ENCODE measurements around the gene GALM. TPM values are rescaled to one million over a fixed set of nuclear protein-coding genes. Genes with fewer than 3 reads are reported as not detected.

Gene GALM
- total and polyA plus RNA-seq, 2 experiments from 2014 or later, result 52.6 to 59.4 TPM

DNA sequence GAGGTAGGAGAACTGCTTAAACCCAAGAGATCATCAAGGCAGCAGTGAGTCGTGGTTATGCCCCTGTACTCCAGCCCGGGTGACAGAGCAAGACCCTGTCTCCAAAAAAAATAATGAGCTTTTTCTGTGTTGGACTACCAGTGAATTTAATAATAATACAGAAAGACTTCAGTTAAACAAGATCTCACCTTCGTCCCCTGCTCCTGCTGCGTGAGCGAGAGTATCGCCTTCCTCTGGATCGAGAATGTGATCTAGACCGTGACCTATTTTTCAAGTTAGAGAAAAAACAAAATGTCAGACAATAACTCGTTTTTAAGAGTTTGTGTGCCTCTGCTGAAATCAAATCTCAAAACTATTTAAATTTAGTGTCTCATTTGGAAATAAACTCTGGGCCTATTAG, 82.5 kb downstream of the GALM start:
- Histone ChIP-seq H3K4me3 (no peak overlapping the region), H3K36me3 (replicated peaks; ENCODE audit: insufficient read depth, low read depth) (peaks cover 11% of the 10 kb centered on the region), H3K9me3 (ENCODE audit: low read depth) (no peaks in the 10 kb centered on the region), H3K4me2 (peak overlapping the region; percentile 84), H3K4me1 (ENCODE audit: insufficient read depth) (peaks cover 37% of the 10 kb centered on the region), H3K9me2 (replicated peaks; ENCODE audit: insufficient read depth) (no peaks in the 10 kb centered on the region), H3K27ac (no peak overlapping the region), H2AFZ (no peak overlapping the region), H3K79me2 (peaks cover 68% of the 10 kb centered on the region), H4K20me1 (ENCODE audit: insufficient read depth, poor library complexity, severe bottlenecking) (peaks cover 52% of the 10 kb centered on the region), H3K27me3 (no peaks in the 10 kb centered on the region)
- DNase-seq (ENCODE audit: low spot score), result no peak
- TF ChIP-seq, protein P1, sequence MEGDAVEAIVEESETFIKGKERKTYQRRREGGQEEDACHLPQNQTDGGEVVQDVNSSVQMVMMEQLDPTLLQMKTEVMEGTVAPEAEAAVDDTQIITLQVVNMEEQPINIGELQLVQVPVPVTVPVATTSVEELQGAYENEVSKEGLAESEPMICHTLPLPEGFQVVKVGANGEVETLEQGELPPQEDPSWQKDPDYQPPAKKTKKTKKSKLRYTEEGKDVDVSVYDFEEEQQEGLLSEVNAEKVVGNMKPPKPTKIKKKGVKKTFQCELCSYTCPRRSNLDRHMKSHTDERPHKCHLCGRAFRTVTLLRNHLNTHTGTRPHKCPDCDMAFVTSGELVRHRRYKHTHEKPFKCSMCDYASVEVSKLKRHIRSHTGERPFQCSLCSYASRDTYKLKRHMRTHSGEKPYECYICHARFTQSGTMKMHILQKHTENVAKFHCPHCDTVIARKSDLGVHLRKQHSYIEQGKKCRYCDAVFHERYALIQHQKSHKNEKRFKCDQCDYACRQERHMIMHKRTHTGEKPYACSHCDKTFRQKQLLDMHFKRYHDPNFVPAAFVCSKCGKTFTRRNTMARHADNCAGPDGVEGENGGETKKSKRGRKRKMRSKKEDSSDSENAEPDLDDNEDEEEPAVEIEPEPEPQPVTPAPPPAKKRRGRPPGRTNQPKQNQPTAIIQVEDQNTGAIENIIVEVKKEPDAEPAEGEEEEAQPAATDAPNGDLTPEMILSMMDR (IDR thresholded peaks at IDR 0.05; ENCODE audit: poor library complexity), result no peak
- TF ChIP-seq EZH2phosphoT487 (IDR thresholded peaks at IDR 0.05; ENCODE audit: low read depth, severe bottlenecking, unreplicated experiment) (no peak), EZH2 (IDR thresholded peaks at IDR 0.05; ENCODE audit: borderline replicate concordance) (no peak)
- WGBS (ENCODE audit: low lambda C conversion rate, missing lambda C conversion rate), result 92% methylated on average over 9 of the region's 9 CpGs

DNA sequence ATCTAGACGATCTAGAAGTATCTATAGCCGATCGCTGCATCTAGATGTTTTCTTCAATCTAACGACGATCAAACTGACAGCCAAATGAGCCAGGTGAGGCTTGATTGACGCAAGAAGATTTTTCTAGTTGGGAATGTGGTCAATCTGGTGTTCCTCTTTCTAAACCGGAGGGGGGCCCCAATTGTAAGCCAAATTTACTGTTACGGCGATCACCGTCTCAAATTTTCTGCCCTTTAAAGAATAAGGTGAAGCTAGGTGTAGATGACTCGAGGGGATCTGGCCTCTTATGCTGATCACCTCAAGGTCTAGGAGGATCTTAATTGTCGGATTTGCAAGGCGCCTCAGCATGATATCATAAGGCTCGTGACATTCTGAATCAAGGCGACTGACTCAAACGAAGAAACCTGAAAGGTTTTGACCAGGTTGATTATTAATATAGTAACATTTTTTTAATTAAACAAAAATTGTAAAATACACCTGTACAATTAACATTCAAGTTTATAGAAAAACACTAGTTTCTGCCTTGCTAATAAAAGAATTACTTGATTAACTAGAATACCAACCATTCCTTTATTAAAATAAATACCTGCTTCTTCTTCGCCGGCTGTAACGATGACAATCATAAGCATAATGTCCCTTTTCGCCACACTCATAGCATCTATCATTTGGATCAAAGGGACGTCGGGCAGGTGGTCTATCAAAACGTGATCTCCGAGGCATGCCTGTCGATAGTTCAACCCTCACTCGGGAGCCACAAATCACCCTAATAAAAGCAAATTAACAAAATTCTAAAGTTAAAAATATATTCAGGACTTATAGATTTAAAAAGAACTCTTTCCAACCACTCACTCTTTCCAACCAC, 83.3 kb downstream of the GALM start:
- H3K4me3 ChIP-seq, result peak overlapping the region; percentile 70
- peaks cover 37% of the 10 kb centered on the region for H3K4me1 ChIP-seq (ENCODE audit: insufficient read depth)
- TF ChIP-seq EZH2 (IDR thresholded peaks at IDR 0.05; ENCODE audit: borderline replicate concordance), result no peak
- TF ChIP-seq, protein P1 (IDR thresholded peaks at IDR 0.05; ENCODE audit: poor library complexity), result no peak
- TF ChIP-seq EZH2phosphoT487 (IDR thresholded peaks at IDR 0.05; ENCODE audit: low read depth, severe bottlenecking, unreplicated experiment), result no peak
- no peak for DNase-seq (ENCODE audit: low spot score)
- no peaks in the 10 kb centered on the region for H3K9me3 ChIP-seq (ENCODE audit: low read depth)
- peaks cover 48% of the 10 kb centered on the region for H4K20me1 ChIP-seq (ENCODE audit: insufficient read depth, poor library complexity, severe bottlenecking)
- H3K27ac ChIP-seq, result no peak overlapping the region
- H3K27me3 ChIP-seq, result no peaks in the 10 kb centered on the region
- no peaks in the 10 kb centered on the region for H3K9me2 ChIP-seq (replicated peaks; ENCODE audit: insufficient read depth)
- peaks cover 60% of the 10 kb centered on the region for H3K79me2 ChIP-seq
- 71% methylated on average over 26 of the region's 26 CpGs for WGBS (ENCODE audit: low lambda C conversion rate, missing lambda C conversion rate)
- H2AFZ ChIP-seq, result no peak overlapping the region
- peak overlapping the region; percentile 84 for H3K4me2 ChIP-seq
- H3K36me3 ChIP-seq (replicated peaks; ENCODE audit: insufficient read depth, low read depth), result peaks cover 11% of the 10 kb centered on the region

DNA sequence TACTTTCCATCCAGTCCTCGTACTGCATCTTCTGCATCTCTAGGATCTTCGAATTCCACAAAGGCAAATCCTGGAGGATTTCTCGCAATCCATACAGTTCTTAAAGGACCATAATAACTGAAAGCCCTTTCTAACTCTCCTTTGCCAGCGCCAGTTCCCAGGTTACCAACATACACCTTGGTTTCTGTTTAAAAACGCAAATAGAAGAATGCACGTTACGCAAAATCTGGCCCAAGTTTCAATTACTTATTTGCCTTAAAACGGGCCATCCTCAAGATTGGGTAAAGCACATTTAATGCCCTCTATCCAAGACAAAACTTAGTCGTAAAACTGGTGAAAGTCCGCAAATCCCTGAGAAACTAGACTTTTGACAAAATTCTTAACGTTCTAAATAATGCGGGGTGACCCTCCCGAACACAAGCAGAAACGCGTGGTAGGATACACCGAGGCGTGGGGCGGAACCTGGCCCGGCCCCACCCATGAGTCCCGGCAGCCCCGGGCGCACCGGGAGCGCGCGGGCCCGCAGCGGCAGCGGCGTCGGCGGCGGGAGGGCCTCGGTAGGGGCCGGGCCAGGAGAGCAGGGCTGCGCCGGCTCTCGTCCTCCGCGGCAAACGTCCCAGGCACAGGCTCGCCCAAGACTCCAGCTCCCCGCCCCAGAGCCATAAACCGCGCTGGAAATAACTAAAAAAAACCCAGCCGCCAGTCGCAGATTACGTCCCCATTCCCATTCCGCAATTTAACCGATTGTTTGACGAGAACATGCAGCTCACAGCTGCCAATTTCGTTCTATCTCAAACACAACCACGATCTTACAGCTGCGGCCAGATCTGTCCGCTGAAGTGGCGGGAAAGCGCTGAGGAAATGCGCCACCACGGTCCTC, 84.3 kb downstream of the GALM start:
- peak overlapping the region; percentile 84 for H3K4me2 ChIP-seq
- under 1% methylated on average over 57 of the region's 59 CpGs for WGBS (ENCODE audit: low lambda C conversion rate, missing lambda C conversion rate)
- peaks cover 54% of the 10 kb centered on the region for H3K79me2 ChIP-seq
- H3K27ac ChIP-seq, result peak overlapping the region; percentile 95
- TF ChIP-seq, protein P1 (IDR thresholded peaks at IDR 0.05; ENCODE audit: poor library complexity), result no peak
- TF ChIP-seq EZH2 (IDR thresholded peaks at IDR 0.05; ENCODE audit: borderline replicate concordance), result no peak
- TF ChIP-seq EZH2phosphoT487 (IDR thresholded peaks at IDR 0.05; ENCODE audit: low read depth, severe bottlenecking, unreplicated experiment), result no peak
- peaks cover 11% of the 10 kb centered on the region for H3K36me3 ChIP-seq (replicated peaks; ENCODE audit: insufficient read depth, low read depth)
- peak overlapping the region; percentile 85 for H2AFZ ChIP-seq
- DNase-seq (ENCODE audit: low spot score), result peak; percentile 82
- peaks cover 37% of the 10 kb centered on the region for H3K4me1 ChIP-seq (ENCODE audit: insufficient read depth)
- H4K20me1 ChIP-seq (ENCODE audit: insufficient read depth, poor library complexity, severe bottlenecking), result peaks cover 48% of the 10 kb centered on the region
- H3K27me3 ChIP-seq, result no peaks in the 10 kb centered on the region
- peak overlapping the region; percentile 70 for H3K4me3 ChIP-seq
- H3K9me3 ChIP-seq (ENCODE audit: low read depth), result no peaks in the 10 kb centered on the region
- no peaks in the 10 kb centered on the region for H3K9me2 ChIP-seq (replicated peaks; ENCODE audit: insufficient read depth)

Measured in hepatocyte (in vitro differentiated cells).